Activated CD4-positive, alpha-beta memory T cell treated with anti-CD3 and anti-CD28 coated beads for 36 hours (primary cell): Measurements from ENCODE around the gene SLC22A25. TPM values are rescaled to one million over a fixed set of nuclear protein-coding genes. Genes with fewer than 3 reads are reported as not detected.

Experiments used
- CTCF ChIA-PET: fragments of 350-600 bp; sonication (Branson Sonifier 250); formaldehyde crosslinking; loops from one replicate; lab custom pipeline; 2021; ENCODE audit warnings: antibody characterized with exemption, inconsistent platforms; lab: Charles Lee
- POLR2A ChIA-PET: fragments of 350-600 bp; sonication (Branson Sonifier 250); formaldehyde crosslinking; loops from one replicate; lab custom pipeline; 2021; ENCODE audit warnings: antibody characterized with exemption; lab: Charles Lee
- DNase-seq: peaks from one replicate; pipeline ENCODE4 v3.0.0-alpha.2; 2020
- H3K27ac Mint-ChIP-seq: one replicate; pipeline ENCODE4 v1.8.0; 2021; ENCODE audit warnings: mixed read lengths
- H3K27me3 Mint-ChIP-seq: one replicate; pipeline ENCODE4 v1.8.0; 2021; ENCODE audit warnings: mixed read lengths
- H3K36me3 Mint-ChIP-seq: one replicate; pipeline ENCODE4 v1.8.0; 2021; ENCODE audit warnings: mixed read lengths
- H3K4me1 Mint-ChIP-seq: one replicate; pipeline ENCODE4 v1.8.0; 2021; ENCODE audit warnings: low read depth, mixed read lengths
- H3K4me3 Mint-ChIP-seq: one replicate; pipeline ENCODE4 v1.8.0; 2021; ENCODE audit warnings: mild to moderate bottlenecking, mixed read lengths
- H3K9me3 Mint-ChIP-seq: one replicate; pipeline ENCODE4 v1.8.0; 2021; ENCODE audit warnings: mixed read lengths
- intact Hi-C: fragments of 100-400 bp; cut with micrococcal nuclease; formaldehyde crosslinking; loops from one replicate; pipeline ENCODE4 v1.15.1; 2023
- total RNA-seq, 2 experiments: library from RNA; stranded (reverse); gene quantifications; one replicate each; pipeline ENCODE4 v1.2.3, GENCODE V29; 2021

SLC22A25 gene
- total RNA-seq = not detected

DNA sequence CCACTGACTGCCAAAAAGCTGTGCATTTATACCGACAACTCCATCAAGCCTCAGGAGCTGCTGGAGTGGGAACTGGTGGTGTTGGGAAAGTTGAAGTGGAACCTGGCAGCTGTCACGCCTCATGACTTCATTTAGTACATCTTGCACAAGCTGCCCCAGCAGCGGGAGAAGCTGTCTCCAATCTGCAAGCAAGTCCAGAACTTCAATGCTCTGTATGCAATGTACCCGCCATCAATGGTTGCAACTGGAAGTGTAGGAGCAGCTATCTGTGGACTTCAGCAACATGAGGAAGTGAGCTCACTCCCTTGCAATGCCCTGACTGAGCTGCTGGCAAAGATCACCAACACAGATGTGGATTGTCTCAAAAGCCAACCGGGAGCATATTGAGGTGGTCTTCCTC, at the start of gene SLC22A25:
TSS of gene SLC22A25 (minus strand) at position 67 of the 400 bp plus-strand sequence. CDS start 13,947 bp downstream, outside the sequence.
- peaks cover 17% of the 10 kb centered on the region for H3K27me3 Mint-ChIP-seq
- DNase-seq = no peak
- no peaks in the 10 kb centered on the region for H3K9me3 Mint-ChIP-seq
- ChIA-PET POLR2A (no interaction called here), CTCF (no interaction called here)
- H3K36me3 Mint-ChIP-seq = no peaks in the 10 kb centered on the region
- H3K4me1 Mint-ChIP-seq = peaks cover 9% of the 10 kb centered on the region
- H3K27ac Mint-ChIP-seq = no peak within 1 kb of the TSS
- H3K4me3 Mint-ChIP-seq = no peak within 1 kb of the TSS
- intact Hi-C loops = no loop called here

GRCh38 chr11:63290285-63290684, 46.9 kb upstream of the SLC22A25 start:
- DNase-seq = no peak
- no peaks in the 10 kb centered on the region for H3K4me1 Mint-ChIP-seq
- POLR2A ChIA-PET = no interaction called here
- CTCF ChIA-PET = no interaction called here
- H3K9me3 Mint-ChIP-seq = peaks cover 22% of the 10 kb centered on the region
- H3K36me3 Mint-ChIP-seq = no peaks in the 10 kb centered on the region
- peaks cover 19% of the 10 kb centered on the region for H3K27me3 Mint-ChIP-seq
- no peak overlapping the region for H3K27ac Mint-ChIP-seq
- H3K4me3 Mint-ChIP-seq = no peak overlapping the region
- intact Hi-C loops = no loop called here

- DNase-seq = no peak
- ChIA-PET POLR2A (no interaction called here), CTCF (no interaction called here)
- Mint-ChIP-seq H3K4me3 (no peak overlapping the region), H3K27ac (no peak overlapping the region), H3K36me3 (no peaks in the 10 kb centered on the region), H3K9me3 (peaks cover 18% of the 10 kb centered on the region), H3K27me3 (peaks cover 25% of the 10 kb centered on the region), H3K4me1 (no peaks in the 10 kb centered on the region)
- intact Hi-C loops = no loop called here
Observed at GRCh38 chr11:63289658-63290057, 46.3 kb upstream of the SLC22A25 start.

- ChIA-PET POLR2A (no interaction called here), CTCF (no interaction called here)
- DNase-seq = no peak
- H3K27me3 Mint-ChIP-seq = peaks cover 45% of the 10 kb centered on the region
- H3K4me1 Mint-ChIP-seq = no peaks in the 10 kb centered on the region
- H3K9me3 Mint-ChIP-seq = peaks cover 5% of the 10 kb centered on the region
- no peak overlapping the region for H3K4me3 Mint-ChIP-seq
- H3K36me3 Mint-ChIP-seq = no peaks in the 10 kb centered on the region
- no peak overlapping the region for H3K27ac Mint-ChIP-seq
- intact Hi-C loops = no loop called here
Observed at GRCh38 chr11:63282579-63282978, 39.2 kb upstream of the SLC22A25 start.

GRCh38 chr11:63280920-63281319, 37.5 kb upstream of the SLC22A25 start:
- Mint-ChIP-seq H3K4me1 (no peaks in the 10 kb centered on the region), H3K27me3 (peaks cover 31% of the 10 kb centered on the region), H3K4me3 (no peak overlapping the region), H3K36me3 (no peaks in the 10 kb centered on the region), H3K9me3 (peaks cover under 1% of the 10 kb centered on the region), H3K27ac (no peak overlapping the region)
- intact Hi-C loops = no loop called here
- CTCF ChIA-PET = no interaction called here
- no peak for DNase-seq
- POLR2A ChIA-PET = no interaction called here

DNA sequence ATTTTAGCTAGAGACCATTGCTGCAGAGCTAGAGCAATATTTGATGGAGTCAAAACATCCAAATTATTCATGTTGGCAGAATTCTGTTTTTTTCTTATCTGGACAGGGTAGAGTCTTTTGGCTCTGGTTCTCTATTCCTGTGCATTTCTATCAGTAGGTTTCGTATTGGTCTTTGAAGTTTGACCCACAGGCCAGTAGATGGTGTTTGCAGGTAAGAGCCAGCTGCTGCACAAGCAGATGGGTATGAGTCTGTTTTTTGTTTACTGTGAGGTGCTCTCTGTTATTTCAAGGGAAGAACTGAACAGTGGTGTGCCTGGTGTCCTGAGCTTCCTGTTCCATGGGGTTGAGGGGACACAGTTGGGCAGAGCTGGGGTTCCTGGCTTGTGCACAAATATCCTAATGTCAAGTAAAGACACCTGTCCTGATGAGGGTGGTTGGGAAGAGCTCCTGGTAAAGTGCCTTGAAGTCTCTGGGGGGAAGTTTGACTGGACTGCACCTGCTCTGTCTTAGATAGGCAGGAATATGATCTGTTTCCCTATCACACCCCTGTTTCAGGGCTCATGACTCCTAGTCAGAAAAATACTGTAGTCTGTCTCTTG, 34.0 kb upstream of the SLC22A25 start:
- POLR2A ChIA-PET = no interaction called here
- intact Hi-C loops = no loop called here
- CTCF ChIA-PET = interaction anchor here (0.6 kb wide), 1 partner anchor 359 kb away, joined by 3 read pairs; no protein-coding TSS in a partner anchor
- peaks cover 3% of the 10 kb centered on the region for H3K9me3 Mint-ChIP-seq
- no peak overlapping the region for H3K4me3 Mint-ChIP-seq
- DNase-seq = no peak
- H3K27ac Mint-ChIP-seq = no peak overlapping the region
- no peaks in the 10 kb centered on the region for H3K36me3 Mint-ChIP-seq
- H3K27me3 Mint-ChIP-seq = peaks cover 11% of the 10 kb centered on the region
- H3K4me1 Mint-ChIP-seq = no peaks in the 10 kb centered on the region

DNA sequence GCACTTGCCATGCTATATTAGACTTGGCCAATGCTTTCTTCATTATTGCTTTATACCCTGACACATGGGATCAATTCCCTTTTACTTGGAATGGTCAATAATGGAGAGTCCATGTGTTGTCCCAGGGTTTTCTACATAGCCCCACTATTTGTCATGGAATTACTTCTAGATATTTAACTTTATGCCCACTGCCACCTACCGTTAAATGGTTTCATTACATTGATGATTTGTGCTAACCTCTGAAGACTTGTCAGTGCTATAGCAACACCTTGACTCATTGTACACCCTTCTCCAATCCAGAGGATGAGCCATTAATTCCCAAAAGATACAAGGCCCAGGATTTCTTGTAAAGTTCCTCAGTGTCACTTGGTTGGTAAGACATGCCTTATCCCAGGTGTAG, 31.4 kb upstream of the SLC22A25 start:
- Mint-ChIP-seq H3K9me3 (peaks cover 3% of the 10 kb centered on the region), H3K27me3 (peaks cover 9% of the 10 kb centered on the region), H3K4me3 (no peak overlapping the region), H3K27ac (no peak overlapping the region), H3K36me3 (no peaks in the 10 kb centered on the region), H3K4me1 (no peaks in the 10 kb centered on the region)
- intact Hi-C loops = no loop called here
- DNase-seq = no peak
- POLR2A ChIA-PET = no interaction called here
- CTCF ChIA-PET = no interaction called here

DNA sequence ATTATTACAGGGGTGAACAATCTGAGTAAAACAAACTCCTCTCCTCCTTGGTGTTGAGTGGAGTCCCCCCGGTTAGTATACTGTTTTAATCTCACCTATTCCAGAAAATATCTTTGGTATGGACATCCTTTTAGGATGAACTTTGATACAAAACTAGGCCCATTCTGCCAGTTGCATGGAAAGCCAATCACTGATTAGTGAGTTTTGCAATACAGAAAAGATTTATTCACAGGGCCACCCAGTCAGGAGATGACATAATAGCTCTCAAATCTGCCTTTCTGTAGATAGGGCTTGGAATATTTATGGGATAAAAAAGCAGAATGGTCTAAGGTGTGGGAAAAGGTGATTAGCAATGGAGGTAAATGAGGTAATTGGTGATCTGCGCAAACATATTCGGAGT, 30.3 kb upstream of the SLC22A25 start:
- POLR2A ChIA-PET = no interaction called here
- no peak for DNase-seq
- CTCF ChIA-PET = no interaction called here
- Mint-ChIP-seq H3K27me3 (peaks cover 5% of the 10 kb centered on the region), H3K4me1 (no peaks in the 10 kb centered on the region), H3K4me3 (no peak overlapping the region), H3K36me3 (no peaks in the 10 kb centered on the region), H3K27ac (no peak overlapping the region), H3K9me3 (peaks cover 3% of the 10 kb centered on the region)
- intact Hi-C loops = no loop called here

- CTCF ChIA-PET = no interaction called here
- no peaks in the 10 kb centered on the region for H3K9me3 Mint-ChIP-seq
- no peak for DNase-seq
- H3K4me3 Mint-ChIP-seq = no peak overlapping the region
- POLR2A ChIA-PET = no interaction called here
- H3K4me1 Mint-ChIP-seq = no peaks in the 10 kb centered on the region
- H3K27ac Mint-ChIP-seq = no peak overlapping the region
- intact Hi-C loops = no loop called here
- H3K36me3 Mint-ChIP-seq = no peaks in the 10 kb centered on the region
- peaks cover 22% of the 10 kb centered on the region for H3K27me3 Mint-ChIP-seq
Observed at GRCh38 chr11:63262547-63262946, 19.1 kb upstream of the SLC22A25 start.

- peaks cover 2% of the 10 kb centered on the region for H3K9me3 Mint-ChIP-seq
- no peaks in the 10 kb centered on the region for H3K36me3 Mint-ChIP-seq
- no peak overlapping the region for H3K4me3 Mint-ChIP-seq
- ChIA-PET POLR2A (no interaction called here), CTCF (no interaction called here)
- intact Hi-C loops = no loop called here
- DNase-seq = no peak
- peaks cover 12% of the 10 kb centered on the region for H3K27me3 Mint-ChIP-seq
- no peak overlapping the region for H3K27ac Mint-ChIP-seq
- no peaks in the 10 kb centered on the region for H3K4me1 Mint-ChIP-seq
Observed at GRCh38 chr11:63251312-63251711, 7.9 kb upstream of the SLC22A25 start.

DNA sequence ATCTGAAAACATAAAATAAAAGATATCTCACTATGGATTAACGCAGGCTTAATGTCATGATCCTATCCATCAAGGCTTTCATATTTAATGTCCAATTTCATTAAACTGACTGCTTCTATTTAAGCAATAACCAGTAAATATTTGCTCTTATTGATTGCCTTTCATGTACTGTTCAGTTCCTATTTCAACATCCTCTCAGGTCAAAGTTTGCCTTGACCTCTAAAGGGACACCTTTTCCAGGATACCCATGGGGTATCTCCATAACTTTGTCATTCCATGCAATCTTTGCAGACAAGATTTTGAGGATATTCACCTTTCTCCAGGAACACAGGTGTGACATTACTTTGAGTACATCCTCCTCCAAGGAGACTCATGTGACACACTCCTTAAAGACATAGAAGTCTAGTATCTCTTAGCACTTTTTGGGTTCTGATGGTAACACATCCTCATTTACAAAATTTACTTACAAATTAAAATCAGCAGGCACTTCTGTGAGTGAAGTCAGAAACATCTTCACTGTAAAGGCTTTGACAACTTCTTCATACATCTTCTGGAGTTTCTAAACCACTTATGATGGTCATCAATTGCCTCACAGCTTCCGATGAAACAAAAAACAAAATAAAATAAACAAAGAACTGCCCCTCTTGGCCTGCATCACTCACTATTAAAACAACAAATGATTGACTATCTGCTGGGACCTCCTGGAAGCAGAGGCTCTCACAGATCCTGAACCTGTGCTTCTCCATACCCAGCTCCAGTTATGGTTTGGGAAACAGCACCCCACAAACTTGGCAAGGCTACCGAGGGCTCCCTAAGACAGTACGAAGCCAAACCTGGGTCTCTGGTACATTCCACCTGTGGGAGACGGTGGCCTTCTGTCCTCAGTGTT, 7.0 kb upstream of the SLC22A25 start:
- Mint-ChIP-seq H3K4me3 (no peak overlapping the region), H3K27me3 (peaks cover 16% of the 10 kb centered on the region), H3K36me3 (no peaks in the 10 kb centered on the region), H3K27ac (no peak overlapping the region), H3K9me3 (no peaks in the 10 kb centered on the region), H3K4me1 (no peaks in the 10 kb centered on the region)
- DNase-seq = no peak
- intact Hi-C loops = no loop called here
- ChIA-PET CTCF (no interaction called here), POLR2A (no interaction called here)

- Mint-ChIP-seq H3K4me3 (no peak overlapping the region), H3K27me3 (peaks cover 18% of the 10 kb centered on the region), H3K36me3 (no peaks in the 10 kb centered on the region), H3K27ac (no peak overlapping the region), H3K9me3 (no peaks in the 10 kb centered on the region), H3K4me1 (no peaks in the 10 kb centered on the region)
- ChIA-PET CTCF (no interaction called here), POLR2A (no interaction called here)
- DNase-seq = no peak
- intact Hi-C loops = no loop called here
Observed at GRCh38 chr11:63248966-63249365, 5.6 kb upstream of the SLC22A25 start.
